ENCODE results near the gene EPHA6. TPM values are rescaled to one million over a fixed set of nuclear protein-coding genes. Genes with fewer than 3 reads are reported as not detected.

EPHA6 gene
- total and polyA plus RNA-seq, 2 donors (not counting 1 experiment from before 2014, with no cell fraction given), result not detected

GRCh38 chr3:97043411-97043810 is 229.0 kb downstream of the EPHA6 start:
- Histone ChIP-seq H3K27ac (ENCODE audit: low read length in 2 of 2) (no peak overlapping the region), H3K4me1 (ENCODE audit: control insufficient read depth in 2 of 2, insufficient read depth in 2 of 2, low read length in 2 of 2) (no peaks in the 10 kb centered on the region), H2AFZ (ENCODE audit: insufficient read depth, low read depth, low read length, poor library complexity, severe bottlenecking) (no peak overlapping the region), H3K79me2 (ENCODE audit: control insufficient read depth, insufficient read depth, low read length) (no peaks in the 10 kb centered on the region), H3K9me3 (ENCODE audit: control extremely low read depth in 1 of 3, control insufficient read depth in 2 of 3, insufficient read depth in 1 of 3, low read length in 2 of 3) (no peaks in the 10 kb centered on the region), H4K20me1 (ENCODE audit: control insufficient read depth, insufficient read depth, low read length, poor library complexity, severe bottlenecking) (no peaks in the 10 kb centered on the region), H3K36me3 (replicated peaks in 1 of 2; ENCODE audit: control extremely low read depth in 1 of 2, control insufficient read depth in 1 of 2, extremely low read depth in 1 of 2, insufficient read depth in 2 of 2, low read length in 1 of 2) (no peaks in the 10 kb centered on the region), H3K9ac (ENCODE audit: low read length) (no peak overlapping the region), H3K27me3 (replicated peaks in 1 of 4; ENCODE audit: control extremely low read depth in 1 of 4, control insufficient read depth in 3 of 4, insufficient read depth in 4 of 4, low read length in 3 of 4) (no peaks in the 10 kb centered on the region), H3K4me2 (replicated peaks; ENCODE audit: low read depth, low read length, poor library complexity, severe bottlenecking) (no peak overlapping the region), H3K4me3 (ENCODE audit: control extremely low read depth in 1 of 5, extremely low read depth in 1 of 5, insufficient read depth in 1 of 5, low read depth in 2 of 5, low read length in 4 of 5) (no peak overlapping the region)
- ChIA-PET CTCF (no interaction called here), POLR2A (no interaction called here)
- WGBS (ENCODE audit: insufficient coverage), result 100% methylated on average over 1 of the region's 2 CpGs
- TF ChIP-seq CTCF (IDR thresholded peaks at IDR 0.05) (no peak), EZH2 (IDR thresholded peaks at IDR 0.05; ENCODE audit: borderline replicate concordance, insufficient read depth, low read depth, low read length, poor library complexity, severe bottlenecking) (no peak)
- DNase-seq (no peak), ATAC-seq (ENCODE audit: low read depth) (no peak)
- intact Hi-C loops (cut with micrococcal nuclease), result no loop called here
- H3K27me3 Mint-ChIP-seq, result no peaks in the 10 kb centered on the region
- H3K9me3 Mint-ChIP-seq (ENCODE audit: insufficient read depth), result no peaks in the 10 kb centered on the region
- H3K4me3 Mint-ChIP-seq, result no peak overlapping the region
- no peaks in the 10 kb centered on the region for H3K4me1 Mint-ChIP-seq
- H3K27ac Mint-ChIP-seq, result no peak overlapping the region

DNA sequence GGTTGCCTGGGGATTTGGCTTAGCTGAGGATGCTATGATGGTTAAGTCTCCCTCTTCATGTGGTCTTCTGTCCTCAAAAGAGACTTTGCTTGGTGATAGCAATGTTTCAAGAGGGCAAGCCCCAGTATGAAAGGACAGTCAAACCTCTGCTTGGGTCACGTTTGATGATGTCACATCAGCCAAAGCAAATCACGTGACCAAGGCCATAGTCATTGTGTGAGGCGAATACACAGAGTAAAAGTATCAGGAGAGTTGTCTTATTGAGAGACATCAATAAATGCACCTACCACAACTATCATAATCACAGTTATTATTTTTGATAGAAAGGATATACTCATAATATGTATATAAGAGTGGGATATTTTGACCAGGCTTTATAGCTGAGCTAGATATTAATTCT is 243.0 kb downstream of the EPHA6 start:
- H3K27ac ChIP-seq (ENCODE audit: low read length in 2 of 2), result no peak overlapping the region
- intact Hi-C loops (cut with micrococcal nuclease), result no loop called here
- DNase-seq (no peak), ATAC-seq (ENCODE audit: low read depth) (no peak)
- H3K4me3 ChIP-seq (ENCODE audit: control extremely low read depth in 1 of 5, extremely low read depth in 1 of 5, insufficient read depth in 1 of 5, low read depth in 2 of 5, low read length in 4 of 5), result no peak overlapping the region
- POLR2A ChIA-PET, result no interaction called here
- H3K4me2 ChIP-seq (replicated peaks; ENCODE audit: low read depth, low read length, poor library complexity, severe bottlenecking), result no peak overlapping the region
- CTCF ChIA-PET, result no interaction called here
- no peak overlapping the region for H3K4me3 Mint-ChIP-seq
- no peak for TF ChIP-seq CTCF (IDR thresholded peaks at IDR 0.05)
- TF ChIP-seq EZH2 (IDR thresholded peaks at IDR 0.05; ENCODE audit: borderline replicate concordance, insufficient read depth, low read depth, low read length, poor library complexity, severe bottlenecking), result no peak
- H3K79me2 ChIP-seq (ENCODE audit: control insufficient read depth, insufficient read depth, low read length), result no peaks in the 10 kb centered on the region
- H3K9me3 Mint-ChIP-seq (ENCODE audit: insufficient read depth), result peaks cover 4% of the 10 kb centered on the region
- no peaks in the 10 kb centered on the region for H3K4me1 ChIP-seq (ENCODE audit: control insufficient read depth in 2 of 2, insufficient read depth in 2 of 2, low read length in 2 of 2)
- no peak overlapping the region for H3K9ac ChIP-seq (ENCODE audit: low read length)
- no peaks in the 10 kb centered on the region for H3K27me3 Mint-ChIP-seq
- no peaks in the 10 kb centered on the region for H3K27me3 ChIP-seq (replicated peaks in 1 of 4; ENCODE audit: control extremely low read depth in 1 of 4, control insufficient read depth in 3 of 4, insufficient read depth in 4 of 4, low read length in 3 of 4)
- H3K36me3 ChIP-seq (replicated peaks in 1 of 2; ENCODE audit: control extremely low read depth in 1 of 2, control insufficient read depth in 1 of 2, extremely low read depth in 1 of 2, insufficient read depth in 2 of 2, low read length in 1 of 2), result no peaks in the 10 kb centered on the region
- no CpG with 5 or more reads among the region's 3 CpGs for WGBS (ENCODE audit: insufficient coverage)
- H3K9me3 ChIP-seq (ENCODE audit: control extremely low read depth in 1 of 3, control insufficient read depth in 2 of 3, insufficient read depth in 1 of 3, low read length in 2 of 3), result peaks cover 0 to 2% (median 0%) of the 10 kb centered on the region in 3 donors
- H4K20me1 ChIP-seq (ENCODE audit: control insufficient read depth, insufficient read depth, low read length, poor library complexity, severe bottlenecking), result no peaks in the 10 kb centered on the region
- H3K4me1 Mint-ChIP-seq, result no peaks in the 10 kb centered on the region
- H3K27ac Mint-ChIP-seq, result no peak overlapping the region
- no peak overlapping the region for H2AFZ ChIP-seq (ENCODE audit: insufficient read depth, low read depth, low read length, poor library complexity, severe bottlenecking)

Measured in B cell (primary cell).